HG03159 (cell line): ENCODE results near the gene MED13L.

Experiments used
- ATAC-seq: cut with Tn5 transposase; IDR thresholded peaks from one replicate; pipeline ENCODE4 v1.9.1; 2021; ENCODE audit warnings: mild to moderate bottlenecking, moderate library complexity; ENCODE audit not compliant: unreplicated experiment

MED13L gene

GRCh38 chr12:116067892-116068291, 209.6 kb downstream of the MED13L start:
- no peak for ATAC-seq

- peak; percentile 56 for ATAC-seq
Observed at GRCh38 chr12:116066381-116067230, 210.9 kb downstream of the MED13L start.

GRCh38 chr12:116065606-116066005, 211.9 kb downstream of the MED13L start:
- ATAC-seq: no peak

GRCh38 chr12:116064493-116064892, 213.0 kb downstream of the MED13L start:
- no peak for ATAC-seq

GRCh38 chr12:116062698-116063097, 214.8 kb downstream of the MED13L start:
- no peak for ATAC-seq

- peak; percentile 95 for ATAC-seq
Observed at GRCh38 chr12:116060764-116061163, 216.7 kb downstream of the MED13L start.

GRCh38 chr12:116059904-116060303, 217.6 kb downstream of the MED13L start:
- ATAC-seq: no peak

- no peak for ATAC-seq
Observed at GRCh38 chr12:116058574-116058973, 218.9 kb downstream of the MED13L start.

GRCh38 chr12:116057356-116057755, 220.1 kb downstream of the MED13L start:
- no peak for ATAC-seq

- ATAC-seq: no peak
Observed at GRCh38 chr12:116055895-116056607, 221.4 kb downstream of the MED13L start.

GRCh38 chr12:116054280-116054679, 223.2 kb downstream of the MED13L start:
- no peak for ATAC-seq

GRCh38 chr12:116053479-116054200, 223.9 kb downstream of the MED13L start:
- no peak for ATAC-seq

- no peak for ATAC-seq
Observed at GRCh38 chr12:116050275-116050674, 227.2 kb downstream of the MED13L start.

- no peak for ATAC-seq
Observed at GRCh38 chr12:116048879-116049278, 228.6 kb downstream of the MED13L start.

GRCh38 chr12:116046039-116046438, 231.5 kb downstream of the MED13L start:
- ATAC-seq: no peak

- ATAC-seq: no peak
Observed at GRCh38 chr12:116045150-116045549, 232.3 kb downstream of the MED13L start.

- ATAC-seq: no peak
Observed at GRCh38 chr12:116043659-116044535, 233.6 kb downstream of the MED13L start.

- ATAC-seq: no peak
Observed at GRCh38 chr12:116040402-116040801, 237.1 kb downstream of the MED13L start.

GRCh38 chr12:116039081-116039480, 238.4 kb downstream of the MED13L start:
- no peak for ATAC-seq
